ENCODE data around the gene ADAM19. TPM values are rescaled to one million over a fixed set of nuclear protein-coding genes. Genes with fewer than 3 reads are reported as not detected.

Gene ADAM19
- total and polyA plus RNA-seq, 2 experiments from 2014 or later, result 9.1 to 13.2 TPM

GRCh38 chr5:157594675-157595459 is 19.3 kb upstream of the ADAM19 start:
- Histone ChIP-seq H3K27me3 (ENCODE audit: insufficient read depth) (no peaks in the 10 kb centered on the region), H3K9me2 (ENCODE audit: insufficient read depth) (no peaks in the 10 kb centered on the region), H3K36me3 (ENCODE audit: insufficient read depth) (no peaks in the 10 kb centered on the region), H3K27ac (ENCODE audit: low read depth) (no peak overlapping the region), H3K4me2 (no peak overlapping the region), H3K79me2 (replicated peaks; ENCODE audit: insufficient read depth) (no peaks in the 10 kb centered on the region), H2AFZ (no peak overlapping the region), H3K4me3 (no peak overlapping the region), H4K20me1 (replicated peaks; ENCODE audit: insufficient read depth) (no peaks in the 10 kb centered on the region), H3F3A (replicated peaks; ENCODE audit: low read depth) (no peaks in the 10 kb centered on the region), H3K4me1 (ENCODE audit: insufficient read depth) (no peaks in the 10 kb centered on the region)
- Mint-ChIP-seq H3K4me3 (no peak overlapping the region), H3K9me3 (no peaks in the 10 kb centered on the region), H3K27me3 (ENCODE audit: insufficient read depth, low read depth, poor library complexity) (no peaks in the 10 kb centered on the region), H3K27ac (no peak overlapping the region), H3K4me1 (no peaks in the 10 kb centered on the region; the same call in 1 of the 3 replicates), H3K36me3 (ENCODE audit: low read depth) (no peaks in the 10 kb centered on the region)
- DNase-seq (ENCODE audit: low spot score), result no peak
- TF ChIP-seq EZH2 (IDR thresholded peaks at IDR 0.05; ENCODE audit: low read depth, unreplicated experiment) (no peak), EZH2phosphoT487 (IDR thresholded peaks at IDR 0.05; ENCODE audit: unreplicated experiment) (no peak), REST (IDR thresholded peaks at IDR 0.05; ENCODE audit: unreplicated experiment) (no peak), JUNB (IDR thresholded peaks at IDR 0.05; ENCODE audit: unreplicated experiment) (no peak), POLR2AphosphoS5 (IDR thresholded peaks at IDR 0.05; ENCODE audit: low read depth) (no peak), NANOG (IDR thresholded peaks at IDR 0.05; ENCODE audit: borderline replicate concordance) (no peak), STAT1 (IDR thresholded peaks at IDR 0.05; ENCODE audit: unreplicated experiment) (no peak), ZNF331 (CRISPR knock-in tag; IDR thresholded peaks at IDR 0.05; ENCODE audit: low read depth) (no peak), ZNF114 (CRISPR knock-in tag; IDR thresholded peaks at IDR 0.05) (no peak), CREB1 (CRISPR knock-in tag; IDR thresholded peaks at IDR 0.05; ENCODE audit: low read depth) (no peak)
- TF ChIP-seq, protein P1, sequence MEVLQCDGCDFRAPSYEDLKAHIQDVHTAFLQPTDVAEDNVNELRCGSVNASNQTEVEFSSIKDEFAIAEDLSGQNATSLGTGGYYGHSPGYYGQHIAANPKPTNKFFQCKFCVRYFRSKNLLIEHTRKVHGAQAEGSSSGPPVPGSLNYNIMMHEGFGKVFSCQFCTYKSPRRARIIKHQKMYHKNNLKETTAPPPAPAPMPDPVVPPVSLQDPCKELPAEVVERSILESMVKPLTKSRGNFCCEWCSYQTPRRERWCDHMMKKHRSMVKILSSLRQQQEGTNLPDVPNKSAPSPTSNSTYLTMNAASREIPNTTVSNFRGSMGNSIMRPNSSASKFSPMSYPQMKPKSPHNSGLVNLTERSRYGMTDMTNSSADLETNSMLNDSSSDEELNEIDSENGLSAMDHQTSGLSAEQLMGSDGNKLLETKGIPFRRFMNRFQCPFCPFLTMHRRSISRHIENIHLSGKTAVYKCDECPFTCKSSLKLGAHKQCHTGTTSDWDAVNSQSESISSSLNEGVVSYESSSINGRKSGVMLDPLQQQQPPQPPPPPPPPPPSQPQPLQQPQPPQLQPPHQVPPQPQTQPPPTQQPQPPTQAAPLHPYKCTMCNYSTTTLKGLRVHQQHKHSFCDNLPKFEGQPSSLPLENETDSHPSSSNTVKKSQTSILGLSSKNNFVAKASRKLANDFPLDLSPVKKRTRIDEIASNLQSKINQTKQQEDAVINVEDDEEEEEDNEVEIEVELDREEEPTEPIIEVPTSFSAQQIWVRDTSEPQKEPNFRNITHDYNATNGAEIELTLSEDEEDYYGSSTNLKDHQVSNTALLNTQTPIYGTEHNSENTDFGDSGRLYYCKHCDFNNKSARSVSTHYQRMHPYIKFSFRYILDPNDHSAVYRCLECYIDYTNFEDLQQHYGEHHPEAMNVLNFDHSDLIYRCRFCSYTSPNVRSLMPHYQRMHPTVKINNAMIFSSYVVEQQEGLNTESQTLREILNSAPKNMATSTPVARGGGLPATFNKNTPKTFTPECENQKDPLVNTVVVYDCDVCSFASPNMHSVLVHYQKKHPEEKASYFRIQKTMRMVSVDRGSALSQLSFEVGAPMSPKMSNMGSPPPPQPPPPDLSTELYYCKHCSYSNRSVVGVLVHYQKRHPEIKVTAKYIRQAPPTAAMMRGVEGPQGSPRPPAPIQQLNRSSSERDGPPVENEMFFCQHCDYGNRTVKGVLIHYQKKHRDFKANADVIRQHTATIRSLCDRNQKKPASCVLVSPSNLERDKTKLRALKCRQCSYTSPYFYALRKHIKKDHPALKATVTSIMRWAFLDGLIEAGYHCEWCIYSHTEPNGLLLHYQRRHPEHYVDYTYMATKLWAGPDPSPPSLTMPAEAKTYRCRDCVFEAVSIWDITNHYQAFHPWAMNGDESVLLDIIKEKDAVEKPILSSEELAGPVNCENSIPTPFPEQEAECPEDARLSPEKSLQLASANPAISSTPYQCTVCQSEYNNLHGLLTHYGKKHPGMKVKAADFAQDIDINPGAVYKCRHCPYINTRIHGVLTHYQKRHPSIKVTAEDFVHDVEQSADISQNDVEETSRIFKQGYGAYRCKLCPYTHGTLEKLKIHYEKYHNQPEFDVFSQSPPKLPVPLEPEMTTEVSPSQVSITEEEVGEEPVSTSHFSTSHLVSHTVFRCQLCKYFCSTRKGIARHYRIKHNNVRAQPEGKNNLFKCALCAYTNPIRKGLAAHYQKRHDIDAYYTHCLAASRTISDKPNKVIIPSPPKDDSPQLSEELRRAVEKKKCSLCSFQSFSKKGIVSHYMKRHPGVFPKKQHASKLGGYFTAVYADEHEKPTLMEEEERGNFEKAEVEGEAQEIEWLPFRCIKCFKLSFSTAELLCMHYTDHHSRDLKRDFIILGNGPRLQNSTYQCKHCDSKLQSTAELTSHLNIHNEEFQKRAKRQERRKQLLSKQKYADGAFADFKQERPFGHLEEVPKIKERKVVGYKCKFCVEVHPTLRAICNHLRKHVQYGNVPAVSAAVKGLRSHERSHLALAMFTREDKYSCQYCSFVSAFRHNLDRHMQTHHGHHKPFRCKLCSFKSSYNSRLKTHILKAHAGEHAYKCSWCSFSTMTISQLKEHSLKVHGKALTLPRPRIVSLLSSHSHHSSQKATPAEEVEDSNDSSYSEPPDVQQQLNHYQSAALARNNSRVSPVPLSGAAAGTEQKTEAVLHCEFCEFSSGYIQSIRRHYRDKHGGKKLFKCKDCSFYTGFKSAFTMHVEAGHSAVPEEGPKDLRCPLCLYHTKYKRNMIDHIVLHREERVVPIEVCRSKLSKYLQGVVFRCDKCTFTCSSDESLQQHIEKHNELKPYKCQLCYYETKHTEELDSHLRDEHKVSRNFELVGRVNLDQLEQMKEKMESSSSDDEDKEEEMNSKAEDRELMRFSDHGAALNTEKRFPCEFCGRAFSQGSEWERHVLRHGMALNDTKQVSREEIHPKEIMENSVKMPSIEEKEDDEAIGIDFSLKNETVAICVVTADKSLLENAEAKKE (CRISPR knock-in tag; IDR thresholded peaks at IDR 0.05), result no peak
- TF ChIP-seq, protein P2, sequence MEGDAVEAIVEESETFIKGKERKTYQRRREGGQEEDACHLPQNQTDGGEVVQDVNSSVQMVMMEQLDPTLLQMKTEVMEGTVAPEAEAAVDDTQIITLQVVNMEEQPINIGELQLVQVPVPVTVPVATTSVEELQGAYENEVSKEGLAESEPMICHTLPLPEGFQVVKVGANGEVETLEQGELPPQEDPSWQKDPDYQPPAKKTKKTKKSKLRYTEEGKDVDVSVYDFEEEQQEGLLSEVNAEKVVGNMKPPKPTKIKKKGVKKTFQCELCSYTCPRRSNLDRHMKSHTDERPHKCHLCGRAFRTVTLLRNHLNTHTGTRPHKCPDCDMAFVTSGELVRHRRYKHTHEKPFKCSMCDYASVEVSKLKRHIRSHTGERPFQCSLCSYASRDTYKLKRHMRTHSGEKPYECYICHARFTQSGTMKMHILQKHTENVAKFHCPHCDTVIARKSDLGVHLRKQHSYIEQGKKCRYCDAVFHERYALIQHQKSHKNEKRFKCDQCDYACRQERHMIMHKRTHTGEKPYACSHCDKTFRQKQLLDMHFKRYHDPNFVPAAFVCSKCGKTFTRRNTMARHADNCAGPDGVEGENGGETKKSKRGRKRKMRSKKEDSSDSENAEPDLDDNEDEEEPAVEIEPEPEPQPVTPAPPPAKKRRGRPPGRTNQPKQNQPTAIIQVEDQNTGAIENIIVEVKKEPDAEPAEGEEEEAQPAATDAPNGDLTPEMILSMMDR (conservative IDR thresholded peaks at IDR 0.05; ENCODE audit: low read depth in 2 of 2), result no peak
- TF ChIP-seq, protein P3, sequence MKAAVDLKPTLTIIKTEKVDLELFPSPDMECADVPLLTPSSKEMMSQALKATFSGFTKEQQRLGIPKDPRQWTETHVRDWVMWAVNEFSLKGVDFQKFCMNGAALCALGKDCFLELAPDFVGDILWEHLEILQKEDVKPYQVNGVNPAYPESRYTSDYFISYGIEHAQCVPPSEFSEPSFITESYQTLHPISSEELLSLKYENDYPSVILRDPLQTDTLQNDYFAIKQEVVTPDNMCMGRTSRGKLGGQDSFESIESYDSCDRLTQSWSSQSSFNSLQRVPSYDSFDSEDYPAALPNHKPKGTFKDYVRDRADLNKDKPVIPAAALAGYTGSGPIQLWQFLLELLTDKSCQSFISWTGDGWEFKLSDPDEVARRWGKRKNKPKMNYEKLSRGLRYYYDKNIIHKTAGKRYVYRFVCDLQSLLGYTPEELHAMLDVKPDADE (IDR thresholded peaks at IDR 0.05), result no peak
- ATAC-seq, result no peak

Measured in GM23338 (cell line).